ENCODE data around the gene RBM17.

GRCh38 chr10:6047847-6048246 is 41.0 kb upstream of the RBM17 start:
- TF ChIP-seq CTCF (IDR thresholded peaks at IDR 0.05) (no peak), POLR2A (IDR thresholded peaks at IDR 0.05) (no peak)

Measured in thyroid gland (tissue), 4 donors.